ENCODE measurements around the gene USE1. TPM values are rescaled to one million over a fixed set of nuclear protein-coding genes. Genes with fewer than 3 reads are reported as not detected.

USE1 gene
- total RNA-seq, 1 experiment from 2014 or later, result 27.5 TPM

DNA sequence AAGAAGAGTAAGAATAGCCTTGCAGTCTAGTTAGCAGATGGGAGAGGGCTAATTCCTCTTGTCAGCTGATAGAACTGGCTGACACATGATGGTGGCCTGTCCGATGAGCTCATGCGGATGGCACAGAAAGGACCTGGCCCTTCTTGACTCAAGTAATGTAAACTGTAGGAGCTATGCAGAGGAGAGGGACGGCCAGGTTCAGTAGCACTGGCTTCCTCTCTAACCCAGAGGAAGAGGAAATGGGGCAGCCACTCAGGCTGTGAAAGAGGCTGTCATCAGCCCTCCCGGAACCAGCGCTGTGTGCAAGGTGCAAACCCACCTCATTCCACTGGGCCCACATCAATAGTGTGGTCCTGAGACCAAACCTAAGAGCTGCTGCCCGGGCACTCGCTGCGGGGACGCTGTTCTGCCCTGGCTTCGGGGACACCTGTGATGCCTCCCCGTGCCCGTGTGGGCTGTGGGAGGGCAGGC lies 30.8 kb upstream of the USE1 start:
- ChIA-PET RAD21 (ENCODE audit: low non-redundant PET in 1 of 2, low total read pairs in 2 of 2, uncharacterized antibody in 2 of 2, unreplicated experiment in 2 of 2) (no interaction called here), POLR2A (no interaction called here), CTCF (no interaction called here)
- Histone ChIP-seq H4K20me1 (ENCODE audit: insufficient read depth) (no peaks in the 10 kb centered on the region), H3K9ac (ENCODE audit: low read length) (no peak overlapping the region), H2AFZ (ENCODE audit: low read depth, low read length, poor library complexity, severe bottlenecking) (no peak overlapping the region), H3K9me2 (ENCODE audit: insufficient read depth) (no peaks in the 10 kb centered on the region), H3K4me1 (ENCODE audit: control insufficient read depth in 1 of 2, insufficient read depth in 2 of 2, low read length in 2 of 2) (no peaks in the 10 kb centered on the region), H3K4me2 (ENCODE audit: low read length) (no peak overlapping the region), H3K9me3 (ENCODE audit: control insufficient read depth in 1 of 2, insufficient read depth in 1 of 2, low read depth in 1 of 2, low read length in 2 of 2) (no peaks in the 10 kb centered on the region), H3K27me3 (ENCODE audit: insufficient read depth, low read length) (no peaks in the 10 kb centered on the region), H3K4me3 (replicated peaks in 1 of 2; ENCODE audit: low read depth in 1 of 2, low read length in 2 of 2) (no peak overlapping the region), H3K27ac (ENCODE audit: low read depth, low read length) (no peak overlapping the region), H3K36me3 (ENCODE audit: control insufficient read depth in 1 of 2, insufficient read depth in 2 of 2, low read length in 2 of 2) (peaks cover 0 to 8% of the 10 kb centered on the region in 2 experiments; a peak in 3 of 4 replicates), H3K79me2 (ENCODE audit: insufficient read depth, low read length) (no peaks in the 10 kb centered on the region)
- DNase-seq (ENCODE audit: low read depth, low spot score) (no peak), ATAC-seq (no peak)
- no TSS peak for BruUV-seq (replicated peaks)
- TF ChIP-seq EZH2 (IDR thresholded peaks at IDR 0.05), result no peak
- TF ChIP-seq, protein P1, sequence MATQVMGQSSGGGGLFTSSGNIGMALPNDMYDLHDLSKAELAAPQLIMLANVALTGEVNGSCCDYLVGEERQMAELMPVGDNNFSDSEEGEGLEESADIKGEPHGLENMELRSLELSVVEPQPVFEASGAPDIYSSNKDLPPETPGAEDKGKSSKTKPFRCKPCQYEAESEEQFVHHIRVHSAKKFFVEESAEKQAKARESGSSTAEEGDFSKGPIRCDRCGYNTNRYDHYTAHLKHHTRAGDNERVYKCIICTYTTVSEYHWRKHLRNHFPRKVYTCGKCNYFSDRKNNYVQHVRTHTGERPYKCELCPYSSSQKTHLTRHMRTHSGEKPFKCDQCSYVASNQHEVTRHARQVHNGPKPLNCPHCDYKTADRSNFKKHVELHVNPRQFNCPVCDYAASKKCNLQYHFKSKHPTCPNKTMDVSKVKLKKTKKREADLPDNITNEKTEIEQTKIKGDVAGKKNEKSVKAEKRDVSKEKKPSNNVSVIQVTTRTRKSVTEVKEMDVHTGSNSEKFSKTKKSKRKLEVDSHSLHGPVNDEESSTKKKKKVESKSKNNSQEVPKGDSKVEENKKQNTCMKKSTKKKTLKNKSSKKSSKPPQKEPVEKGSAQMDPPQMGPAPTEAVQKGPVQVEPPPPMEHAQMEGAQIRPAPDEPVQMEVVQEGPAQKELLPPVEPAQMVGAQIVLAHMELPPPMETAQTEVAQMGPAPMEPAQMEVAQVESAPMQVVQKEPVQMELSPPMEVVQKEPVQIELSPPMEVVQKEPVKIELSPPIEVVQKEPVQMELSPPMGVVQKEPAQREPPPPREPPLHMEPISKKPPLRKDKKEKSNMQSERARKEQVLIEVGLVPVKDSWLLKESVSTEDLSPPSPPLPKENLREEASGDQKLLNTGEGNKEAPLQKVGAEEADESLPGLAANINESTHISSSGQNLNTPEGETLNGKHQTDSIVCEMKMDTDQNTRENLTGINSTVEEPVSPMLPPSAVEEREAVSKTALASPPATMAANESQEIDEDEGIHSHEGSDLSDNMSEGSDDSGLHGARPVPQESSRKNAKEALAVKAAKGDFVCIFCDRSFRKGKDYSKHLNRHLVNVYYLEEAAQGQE (IDR thresholded peaks at IDR 0.05; ENCODE audit: low read depth), result no peak
- TF ChIP-seq RAD21 (IDR thresholded peaks at IDR 0.05; ENCODE audit: low read depth), result no peak
- TF ChIP-seq CBX3 (IDR thresholded peaks at IDR 0.05; ENCODE audit: low read depth), result no peak
- no peak for TF ChIP-seq EZH2phosphoT487 (IDR thresholded peaks at IDR 0.05; ENCODE audit: borderline replicate concordance)
- no peak for TF ChIP-seq ELF1 (IDR thresholded peaks at IDR 0.05; ENCODE audit: borderline replicate concordance, low read depth)
- TF ChIP-seq EGR1 (IDR thresholded peaks at IDR 0.05; ENCODE audit: low read depth), result no peak
- TF ChIP-seq FOSL1 (IDR thresholded peaks at IDR 0.05; ENCODE audit: low read depth), result no peak
- intact Hi-C loops (cut with micrococcal nuclease), result no loop called here

All from HCT116 (cell line).